ENCODE measurements around the gene CCDC117. TPM values are rescaled to one million over a fixed set of nuclear protein-coding genes. Genes with fewer than 3 reads are reported as not detected.

The CCDC117 gene
- polyA plus RNA-seq, 1 donor (not counting 4 experiments of a cell fraction or from before 2014, with no cell fraction given) = 8.8 TPM

GRCh38 chr22:28815729-28816128, 43.2 kb downstream of the CCDC117 start:
- H3K9ac ChIP-seq (ENCODE audit: control insufficient read depth, extremely low read depth, insufficient read depth, low read length) = no peak overlapping the region
- H2AFZ ChIP-seq (ENCODE audit: control insufficient read depth, low read length) = no peak overlapping the region
- H4K20me1 ChIP-seq (ENCODE audit: control insufficient read depth, extremely low read depth, insufficient read depth, low read length) = no peaks in the 10 kb centered on the region
- no peaks in the 10 kb centered on the region for H3K9me3 ChIP-seq (ENCODE audit: control insufficient read depth, low read depth, low read length)
- H3K27ac ChIP-seq (ENCODE audit: control insufficient read depth, insufficient read depth, low read length) = no peak overlapping the region
- H3K9me1 ChIP-seq (ENCODE audit: control insufficient read depth, extremely low read depth, insufficient read depth, low read length) = no peaks in the 10 kb centered on the region
- H3K4me3 ChIP-seq (ENCODE audit: control insufficient read depth in 2 of 3, extremely low read depth in 1 of 3, insufficient read depth in 2 of 3, low read depth in 1 of 3, low read length in 3 of 3) = no peak overlapping the region
- H3K4me2 ChIP-seq (ENCODE audit: control insufficient read depth, extremely low read depth, insufficient read depth, low read depth, low read length) = no peak overlapping the region
- DNase-seq (ENCODE audit: low read depth, low spot score) (no peak), FAIRE-seq (no peak)
- H3K4me1 ChIP-seq (ENCODE audit: control insufficient read depth, extremely low read depth, insufficient read depth, low read length) = no peaks in the 10 kb centered on the region
- TF ChIP-seq CTCF (optimal IDR thresholded peaks at IDR 0.05 in 1 of 3, IDR thresholded peaks at IDR 0.05 in 1 of 3, conservative IDR thresholded peaks at IDR 0.05 in 1 of 3; ENCODE audit: extremely low read depth in 1 of 3, insufficient read depth in 2 of 3, low read length in 3 of 3) = no peak
- no peak for TF ChIP-seq EZH2 (IDR thresholded peaks at IDR 0.05; ENCODE audit: low read length)
- no peaks in the 10 kb centered on the region for H3K27me3 ChIP-seq (ENCODE audit: control insufficient read depth, extremely low read depth, insufficient read depth, low read length)
- dilution Hi-C loops (cut with MboI; ENCODE audit: extremely low pct_ligation_motif_present, low sequenced_read_pairs) = no loop called here
- no peaks in the 10 kb centered on the region for H3K79me2 ChIP-seq (ENCODE audit: control insufficient read depth, insufficient read depth, low read length)
- H3K36me3 ChIP-seq (ENCODE audit: control insufficient read depth in 2 of 2, extremely low read depth in 1 of 2, insufficient read depth in 2 of 2, low read length in 2 of 2) = no peaks in the 10 kb centered on the region

- H3K9me1 ChIP-seq (ENCODE audit: control insufficient read depth, extremely low read depth, insufficient read depth, low read length) = no peaks in the 10 kb centered on the region
- no peak overlapping the region for H3K9ac ChIP-seq (ENCODE audit: control insufficient read depth, extremely low read depth, insufficient read depth, low read length)
- no peaks in the 10 kb centered on the region for H3K79me2 ChIP-seq (ENCODE audit: control insufficient read depth, insufficient read depth, low read length)
- FAIRE-seq (no peak), DNase-seq (ENCODE audit: low read depth, low spot score) (no peak)
- H3K4me1 ChIP-seq (ENCODE audit: control insufficient read depth, extremely low read depth, insufficient read depth, low read length) = no peaks in the 10 kb centered on the region
- H3K27me3 ChIP-seq (ENCODE audit: control insufficient read depth, extremely low read depth, insufficient read depth, low read length) = no peaks in the 10 kb centered on the region
- no peak overlapping the region for H3K27ac ChIP-seq (ENCODE audit: control insufficient read depth, insufficient read depth, low read length)
- dilution Hi-C loops (cut with MboI; ENCODE audit: extremely low pct_ligation_motif_present, low sequenced_read_pairs) = no loop called here
- H4K20me1 ChIP-seq (ENCODE audit: control insufficient read depth, extremely low read depth, insufficient read depth, low read length) = no peaks in the 10 kb centered on the region
- TF ChIP-seq CTCF (optimal IDR thresholded peaks at IDR 0.05 in 1 of 3, IDR thresholded peaks at IDR 0.05 in 1 of 3, conservative IDR thresholded peaks at IDR 0.05 in 1 of 3; ENCODE audit: extremely low read depth in 1 of 3, insufficient read depth in 2 of 3, low read length in 3 of 3) (no peak), EZH2 (IDR thresholded peaks at IDR 0.05; ENCODE audit: low read length) (no peak)
- H3K4me2 ChIP-seq (ENCODE audit: control insufficient read depth, extremely low read depth, insufficient read depth, low read depth, low read length) = no peak overlapping the region
- H3K4me3 ChIP-seq (ENCODE audit: control insufficient read depth in 2 of 3, extremely low read depth in 1 of 3, insufficient read depth in 2 of 3, low read depth in 1 of 3, low read length in 3 of 3) = no peak overlapping the region
- no peaks in the 10 kb centered on the region for H3K9me3 ChIP-seq (ENCODE audit: control insufficient read depth, low read depth, low read length)
- no peak overlapping the region for H2AFZ ChIP-seq (ENCODE audit: control insufficient read depth, low read length)
- H3K36me3 ChIP-seq (ENCODE audit: control insufficient read depth in 2 of 2, extremely low read depth in 1 of 2, insufficient read depth in 2 of 2, low read length in 2 of 2) = no peaks in the 10 kb centered on the region
Measured at GRCh38 chr22:28817064-28817463, 44.6 kb downstream of the CCDC117 start.

Measured in keratinocyte (primary cell).